Suppressor macrophage (primary cell): ENCODE results near the gene GPR21.

Source experiments
- DNase-seq, 4 experiments: peaks; one replicate each; pipeline ENCODE4 v3.0.0-alpha.2; 2020 to 2022
- total RNA-seq, 17 experiments: gene quantifications; one replicate each; lab custom pipeline; 2026; ENCODE audit warnings: mixed read lengths in 6 of 17, inconsistent platforms in 3 of 17; lab: John Stamatoyannopoulos, UW

The GPR21 gene, protein sequence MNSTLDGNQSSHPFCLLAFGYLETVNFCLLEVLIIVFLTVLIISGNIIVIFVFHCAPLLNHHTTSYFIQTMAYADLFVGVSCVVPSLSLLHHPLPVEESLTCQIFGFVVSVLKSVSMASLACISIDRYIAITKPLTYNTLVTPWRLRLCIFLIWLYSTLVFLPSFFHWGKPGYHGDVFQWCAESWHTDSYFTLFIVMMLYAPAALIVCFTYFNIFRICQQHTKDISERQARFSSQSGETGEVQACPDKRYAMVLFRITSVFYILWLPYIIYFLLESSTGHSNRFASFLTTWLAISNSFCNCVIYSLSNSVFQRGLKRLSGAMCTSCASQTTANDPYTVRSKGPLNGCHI
- total RNA-seq = 0.07 to 1.1 (median 0.49) reads per million in 17 experiments

- no peak for DNase-seq
Observed at GRCh38 chr9:123033352-123033751, at the start of gene GPR21. TSS of gene GPR21 (plus strand) at chr9:123033667. CDS start at chr9:123034567, 900 bp downstream.

DNA sequence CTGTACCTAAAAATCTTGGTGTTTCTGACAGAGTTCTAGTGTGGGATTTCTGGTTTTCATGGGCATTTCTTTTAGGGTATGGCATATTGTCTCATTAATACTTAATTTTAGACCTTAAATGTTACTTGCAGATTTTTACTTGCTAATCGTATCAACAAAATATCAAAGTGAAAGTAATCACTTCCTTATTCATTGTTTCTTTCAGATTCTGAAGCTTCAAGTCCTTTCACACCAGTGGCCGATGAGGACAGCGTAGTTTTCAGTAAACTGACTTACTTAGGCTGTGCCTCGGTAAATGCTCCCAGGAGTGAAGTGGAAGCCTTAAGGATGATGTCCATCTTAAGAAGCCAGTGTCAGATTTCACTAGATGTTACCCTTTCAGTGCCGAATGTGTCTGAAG lies 47.5 kb upstream of the GPR21 start:
- DNase-seq = no peak

GRCh38 chr9:122988141-122988540 lies 45.3 kb upstream of the GPR21 start:
- DNase-seq = no peak

- DNase-seq = peak in 1 of 4 experiments; percentile 3
Observed at GRCh38 chr9:122988920-122989621, 44.4 kb upstream of the GPR21 start.

- peak; percentile 44 to 70 (median 58) for DNase-seq
Observed at GRCh38 chr9:122991370-122991830, 42.1 kb upstream of the GPR21 start.

DNA sequence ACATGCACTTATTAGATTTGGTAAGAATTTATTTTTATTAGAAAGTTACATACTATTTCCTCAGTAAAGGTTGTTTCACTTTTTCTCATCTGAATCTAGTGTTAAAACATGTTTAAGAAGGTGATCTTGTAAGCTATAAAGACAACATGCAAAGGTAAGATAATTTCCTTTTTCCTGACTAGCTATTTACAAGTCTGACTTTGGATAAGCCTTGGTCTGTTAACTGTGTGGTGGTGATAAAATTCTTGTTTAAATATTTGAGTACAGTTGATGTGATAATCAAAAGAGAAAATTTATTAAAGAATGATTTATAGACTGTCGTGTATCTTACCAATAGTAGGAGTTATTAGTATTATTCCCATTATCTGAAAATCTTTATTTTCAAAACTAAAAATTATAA lies 36.9 kb upstream of the GPR21 start:
- no peak for DNase-seq

- no peak for DNase-seq
Observed at GRCh38 chr9:122998448-122998847, 35.0 kb upstream of the GPR21 start.

DNA sequence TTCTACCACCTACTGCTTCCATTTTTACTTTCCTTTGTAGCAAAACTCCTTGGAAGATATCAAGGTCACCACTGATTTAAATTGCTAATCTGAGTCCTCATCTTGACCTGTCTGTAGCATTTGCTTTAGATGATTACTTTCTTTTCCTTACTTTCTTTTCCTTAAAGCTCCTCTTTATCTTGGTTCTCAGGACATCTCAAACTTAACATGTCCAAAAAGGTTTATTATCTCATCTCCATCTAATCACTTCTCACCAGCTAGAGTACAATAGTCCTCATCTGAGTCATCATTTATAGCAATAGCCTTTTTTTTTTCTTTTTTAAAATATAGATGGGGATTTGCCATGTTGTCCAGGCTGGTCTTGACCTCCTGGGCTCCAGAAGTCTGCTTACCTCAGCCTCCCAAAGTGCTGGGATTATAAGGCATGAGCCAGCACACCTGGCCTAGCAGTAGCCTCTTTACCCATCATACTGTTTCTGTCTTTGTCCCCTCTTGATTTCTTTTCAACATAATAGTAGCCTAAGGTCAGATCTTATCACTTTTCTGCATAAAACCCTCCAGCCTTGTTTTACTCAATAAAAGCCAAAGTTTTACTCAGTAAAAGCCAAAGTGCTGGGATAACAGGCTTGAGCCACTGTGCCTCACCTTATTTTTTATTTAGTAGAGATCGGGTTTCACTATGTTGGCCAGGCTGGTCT lies 32.9 kb upstream of the GPR21 start:
- DNase-seq = no peak

DNA sequence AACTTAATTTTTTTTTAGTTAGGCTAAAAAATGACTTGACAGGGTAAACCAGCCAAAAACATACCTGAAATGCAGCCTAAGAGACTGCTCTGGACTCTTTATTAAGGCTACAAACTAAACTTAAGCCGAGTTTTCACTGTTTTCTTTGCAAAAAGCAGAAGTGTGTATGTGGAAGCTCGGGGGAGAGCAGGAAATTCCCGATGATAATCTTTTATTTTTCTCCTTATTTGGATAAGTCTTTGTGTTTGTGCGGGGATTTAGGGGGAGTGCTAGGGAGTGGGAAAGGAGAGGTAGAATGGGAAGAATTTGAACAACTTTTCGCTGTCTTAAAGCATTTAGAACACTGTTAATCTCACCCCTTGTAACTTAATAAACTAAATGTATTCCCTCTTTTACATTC lies 30.7 kb upstream of the GPR21 start:
- peak; percentile 18 to 58 (median 41) for DNase-seq

- DNase-seq = no peak
Observed at GRCh38 chr9:123003466-123003865, 30.0 kb upstream of the GPR21 start.

DNA sequence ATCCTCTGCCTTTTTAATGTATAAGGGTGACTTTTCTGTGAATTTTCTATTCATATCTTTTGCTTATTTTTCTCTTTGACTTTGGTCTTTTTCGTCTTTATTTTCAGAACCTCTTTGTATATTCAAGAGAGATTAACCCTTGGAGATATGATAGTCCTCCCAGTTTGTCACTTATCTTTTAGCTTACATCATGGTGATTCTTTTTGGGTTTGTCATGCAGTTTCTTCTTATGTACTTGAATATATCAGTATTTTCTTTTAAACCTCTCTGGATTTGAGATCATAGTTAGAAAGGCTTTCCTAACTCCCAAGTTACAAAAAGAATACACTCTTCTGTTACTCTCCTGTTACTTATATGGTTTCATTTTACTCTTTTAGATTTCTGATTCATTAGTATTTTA lies 27.5 kb upstream of the GPR21 start:
- DNase-seq = no peak

DNA sequence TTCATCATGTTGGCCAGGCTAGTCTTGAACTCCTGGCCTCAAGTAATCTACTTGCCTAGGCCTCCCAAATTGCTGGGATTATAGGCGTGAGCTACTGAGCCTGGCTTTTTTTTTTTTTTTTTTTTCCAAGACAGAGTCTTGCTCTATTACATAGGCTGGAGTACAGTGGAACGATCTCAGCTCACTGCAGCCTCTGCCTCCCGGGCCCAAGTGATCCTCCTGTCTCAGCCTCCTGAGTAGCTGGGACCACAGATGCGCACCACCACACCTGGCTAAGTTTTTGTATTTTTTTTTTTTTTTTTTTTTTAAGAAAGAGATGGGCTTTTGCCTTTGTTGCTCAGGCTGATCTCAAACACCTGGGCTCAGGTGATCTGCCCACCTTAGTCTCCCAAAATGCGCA lies 26.2 kb upstream of the GPR21 start:
- DNase-seq = no peak

DNA sequence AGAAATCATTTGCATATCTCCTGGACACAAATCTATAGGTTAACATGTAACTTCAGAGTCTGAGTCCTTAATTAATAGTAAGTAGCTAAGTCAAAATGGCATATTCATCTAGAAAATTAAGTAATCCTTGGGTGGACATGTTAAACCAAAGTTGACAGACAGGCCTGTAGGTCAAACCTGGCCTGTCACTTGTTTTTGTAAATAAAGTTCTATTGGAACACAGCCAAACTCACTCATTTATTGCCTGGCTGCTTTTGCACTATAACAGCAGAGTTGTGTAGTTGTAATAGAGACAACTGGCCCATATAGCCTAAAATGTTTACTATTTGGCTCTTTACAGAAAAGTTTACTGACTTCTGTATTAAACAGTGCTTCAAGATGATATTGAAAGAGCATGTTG lies 24.6 kb upstream of the GPR21 start:
- no peak for DNase-seq

- DNase-seq = no peak
Observed at GRCh38 chr9:123011380-123011779, 22.1 kb upstream of the GPR21 start.

- no peak for DNase-seq
Observed at GRCh38 chr9:123011878-123012528, 21.5 kb upstream of the GPR21 start.

DNA sequence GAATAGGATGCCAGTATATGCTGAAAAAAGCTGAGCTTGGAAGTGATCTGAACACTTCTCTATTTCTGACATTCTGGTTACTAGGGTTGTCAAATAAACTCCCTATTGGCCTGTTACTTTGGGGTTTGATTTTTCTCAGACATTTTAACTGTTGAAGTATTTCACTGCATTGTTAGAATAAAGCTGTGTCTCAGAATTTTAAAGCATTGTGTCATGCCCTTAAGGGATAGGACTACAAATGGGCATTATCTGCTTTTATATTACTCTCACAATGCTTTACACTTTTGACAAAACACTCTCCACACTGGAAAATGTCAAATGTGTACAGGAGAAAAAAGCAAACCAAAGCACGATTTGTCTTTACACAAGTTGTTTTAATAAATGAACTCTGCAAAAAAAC lies 16.8 kb upstream of the GPR21 start:
- DNase-seq = no peak

GRCh38 chr9:123020796-123021195 lies 12.7 kb upstream of the GPR21 start:
- DNase-seq = no peak

DNA sequence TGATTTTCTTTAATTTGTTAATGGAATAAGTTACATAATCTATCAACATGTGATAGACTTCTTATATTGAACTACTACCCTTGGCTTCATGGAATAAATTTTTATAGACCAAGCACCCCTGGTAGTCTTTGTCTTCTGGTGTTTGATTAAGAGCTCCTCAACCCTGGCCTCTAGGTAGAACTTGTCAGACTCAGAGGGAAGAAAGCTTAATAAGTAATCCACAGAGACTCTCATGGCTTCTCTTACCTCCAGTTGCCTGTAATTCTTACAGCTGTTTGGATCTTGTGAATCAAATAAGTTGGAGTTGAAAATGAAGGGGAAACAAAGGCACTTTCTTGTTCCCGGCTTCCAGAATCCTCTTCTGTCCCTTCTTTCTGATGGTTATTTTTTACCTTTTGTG lies 7.0 kb upstream of the GPR21 start:
- no peak for DNase-seq

DNA sequence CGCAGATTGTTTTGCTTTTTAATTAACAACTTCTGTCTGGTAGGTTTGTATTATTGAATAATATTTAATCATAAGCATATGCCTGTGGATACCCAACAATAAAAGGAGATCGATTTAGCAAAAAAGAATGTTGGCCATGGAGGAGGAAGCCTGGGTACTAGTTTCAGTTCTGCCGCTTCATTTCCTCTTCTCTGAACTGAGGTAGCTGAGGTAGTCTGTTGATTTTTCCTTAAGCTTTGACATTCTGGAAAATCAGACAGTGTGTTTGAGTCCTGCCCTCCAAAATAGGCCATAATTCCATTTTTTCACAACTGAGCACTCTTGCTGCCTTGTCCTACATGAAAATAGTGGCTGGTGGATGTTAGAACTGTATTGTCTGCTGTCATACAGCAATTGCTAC lies 6.0 kb upstream of the GPR21 start:
- DNase-seq = peak in 1 of 4 experiments; percentile 26

- DNase-seq = no peak
Observed at GRCh38 chr9:123028136-123028535, 5.3 kb upstream of the GPR21 start.

- DNase-seq = no peak
Observed at GRCh38 chr9:123028973-123029372, 4.5 kb upstream of the GPR21 start.

DNA sequence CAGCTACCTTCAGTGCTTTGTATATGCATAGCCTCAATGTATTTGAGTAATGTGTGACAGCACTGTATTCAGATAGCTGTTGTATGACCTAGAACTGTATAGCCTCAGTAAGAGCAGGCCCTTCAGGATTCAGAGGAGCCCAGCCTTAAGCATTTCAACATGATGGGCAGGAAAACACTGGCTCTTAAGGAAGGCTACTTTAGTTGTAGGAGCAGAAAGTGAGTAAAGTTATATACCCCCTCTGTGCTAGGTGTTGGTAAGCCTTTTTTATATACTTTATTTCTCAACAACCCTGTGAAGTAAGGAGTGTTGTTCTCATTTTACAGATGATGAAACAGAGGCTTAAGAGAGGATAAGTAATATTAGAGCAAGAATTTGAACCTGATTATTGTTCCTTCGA lies 1.5 kb upstream of the GPR21 start:
- no peak for DNase-seq
